ENCODE results near the gene STAT4.

- TF ChIP-seq POLR2A (IDR thresholded peaks at IDR 0.05) = no peak
- no peak for TF ChIP-seq CTCF (IDR thresholded peaks at IDR 0.05)
- TF ChIP-seq POLR2AphosphoS5 (IDR thresholded peaks at IDR 0.05) = no peak
- TF ChIP-seq EP300 (IDR thresholded peaks at IDR 0.05) = no peak
Measured at GRCh38 chr2:191048073-191048472, 102.7 kb downstream of the STAT4 start.
